ENCODE measurements around the gene ALDH16A1.
"Not testable (repeated sequence)": the region's sequence is repeated elsewhere in the genome, so short reads cannot be mapped to it uniquely, and the experiment has no call there.

Gene ALDH16A1

GRCh38 chr19:49468746-49469447 is 15.9 kb downstream of the ALDH16A1 start:
- FAIRE-seq = peak; percentile 89
- TF ChIP-seq SPI1 (IDR thresholded peaks at IDR 0.05; ENCODE audit: low read depth, low read length) = peak; percentile 61
- TF ChIP-seq PAX5 (IDR thresholded peaks at IDR 0.05; ENCODE audit: insufficient read depth, low read length, severe bottlenecking) = no peak
- no peak for TF ChIP-seq POLR2A (IDR thresholded peaks at IDR 0.05; ENCODE audit: low read depth, low read length)
- 0 out of 2 replicates have a peak, but pooled peaks have one; percentile 10 for TF ChIP-seq POU2F2 (IDR thresholded peaks at IDR 0.05; ENCODE audit: low read depth, low read length)
- no peak for TF ChIP-seq TAF1 (IDR thresholded peaks at IDR 0.05; ENCODE audit: low read depth, low read length)
- no peak for TF ChIP-seq POLR2AphosphoS5 (IDR thresholded peaks at IDR 0.05; ENCODE audit: low read depth, low read length)
- DNase-seq (ENCODE audit: insufficient read length, low spot score) = peak; percentile 77

GRCh38 chr19:49469828-49470614 is 17.0 kb downstream of the ALDH16A1 start:
- no peak for DNase-seq (ENCODE audit: insufficient read length, low spot score)
- peak; percentile 16; the same call in 1 of the 2 replicates for TF ChIP-seq SPI1 (IDR thresholded peaks at IDR 0.05; ENCODE audit: low read depth, low read length)
- no peak for TF ChIP-seq POLR2A (IDR thresholded peaks at IDR 0.05; ENCODE audit: low read depth, low read length)
- no peak for TF ChIP-seq POLR2AphosphoS5 (IDR thresholded peaks at IDR 0.05; ENCODE audit: low read depth, low read length)
- no peak for TF ChIP-seq PAX5 (IDR thresholded peaks at IDR 0.05; ENCODE audit: insufficient read depth, low read length, severe bottlenecking)
- TF ChIP-seq TAF1 (IDR thresholded peaks at IDR 0.05; ENCODE audit: low read depth, low read length) = no peak
- peak; percentile 79; the same call in 1 of the 2 replicates for TF ChIP-seq POU2F2 (IDR thresholded peaks at IDR 0.05; ENCODE audit: low read depth, low read length)
- peak; percentile 96 for FAIRE-seq

GRCh38 chr19:49470615-49470978 is 17.6 kb downstream of the ALDH16A1 start:
- FAIRE-seq (no peak), DNase-seq (ENCODE audit: insufficient read length, low spot score) (no peak)
- TF ChIP-seq TAF1 (IDR thresholded peaks at IDR 0.05; ENCODE audit: low read depth, low read length) = no peak
- no peak for TF ChIP-seq POLR2AphosphoS5 (IDR thresholded peaks at IDR 0.05; ENCODE audit: low read depth, low read length)
- no peak for TF ChIP-seq SPI1 (IDR thresholded peaks at IDR 0.05; ENCODE audit: low read depth, low read length)
- TF ChIP-seq POU2F2 (IDR thresholded peaks at IDR 0.05; ENCODE audit: low read depth, low read length) = no peak
- TF ChIP-seq PAX5 (IDR thresholded peaks at IDR 0.05; ENCODE audit: insufficient read depth, low read length, severe bottlenecking) = no peak
- TF ChIP-seq POLR2A (IDR thresholded peaks at IDR 0.05; ENCODE audit: low read depth, low read length) = no peak

GRCh38 chr19:49472936-49473335 is 19.9 kb downstream of the ALDH16A1 start:
- no peak for FAIRE-seq
- no peak for TF ChIP-seq SPI1 (IDR thresholded peaks at IDR 0.05; ENCODE audit: low read depth, low read length)
- no peak for TF ChIP-seq POLR2A (IDR thresholded peaks at IDR 0.05; ENCODE audit: low read depth, low read length)
- TF ChIP-seq POLR2AphosphoS5 (IDR thresholded peaks at IDR 0.05; ENCODE audit: low read depth, low read length) = no peak
- no peak for TF ChIP-seq TAF1 (IDR thresholded peaks at IDR 0.05; ENCODE audit: low read depth, low read length)
- TF ChIP-seq PAX5 (IDR thresholded peaks at IDR 0.05; ENCODE audit: insufficient read depth, low read length, severe bottlenecking) = no peak
- no peak for TF ChIP-seq POU2F2 (IDR thresholded peaks at IDR 0.05; ENCODE audit: low read depth, low read length)
- DNase-seq (ENCODE audit: insufficient read length, low spot score) = no peak

- DNase-seq (ENCODE audit: insufficient read length, low spot score); FAIRE-seq: not testable (repeated sequence)
Measured at GRCh38 chr19:49473501-49473867, 20.5 kb downstream of the ALDH16A1 start.

- no peak for TF ChIP-seq TAF1 (IDR thresholded peaks at IDR 0.05; ENCODE audit: low read depth, low read length)
- peak; percentile 17 for TF ChIP-seq PAX5 (IDR thresholded peaks at IDR 0.05; ENCODE audit: insufficient read depth, low read length, severe bottlenecking)
- FAIRE-seq = peak; percentile 85
- peak; percentile 97 for DNase-seq (ENCODE audit: insufficient read length, low spot score)
Measured at GRCh38 chr19:49473868-49474541, 21.0 kb downstream of the ALDH16A1 start, which contains the start of gene FLT3LG. Gene FLT3LG (plus strand): TSS chr19:49474215. CDS start chr19:49474640, 425 bp downstream.

GRCh38 chr19:49474542-49474924 is 21.5 kb downstream of the ALDH16A1 start:
- DNase-seq (ENCODE audit: insufficient read length, low spot score) = no peak
- no peak for FAIRE-seq
- TF ChIP-seq POLR2AphosphoS5 (IDR thresholded peaks at IDR 0.05; ENCODE audit: low read depth, low read length) (no peak), PAX5 (IDR thresholded peaks at IDR 0.05; ENCODE audit: insufficient read depth, low read length, severe bottlenecking) (no peak), TAF1 (IDR thresholded peaks at IDR 0.05; ENCODE audit: low read depth, low read length) (no peak), SPI1 (IDR thresholded peaks at IDR 0.05; ENCODE audit: low read depth, low read length) (no peak), POLR2A (IDR thresholded peaks at IDR 0.05; ENCODE audit: low read depth, low read length) (no peak), POU2F2 (IDR thresholded peaks at IDR 0.05; ENCODE audit: low read depth, low read length) (no peak)

- no peak for DNase-seq (ENCODE audit: insufficient read length, low spot score)
- FAIRE-seq = no peak
- TF ChIP-seq TAF1 (IDR thresholded peaks at IDR 0.05; ENCODE audit: low read depth, low read length) = no peak
- TF ChIP-seq SPI1 (IDR thresholded peaks at IDR 0.05; ENCODE audit: low read depth, low read length) = no peak
- TF ChIP-seq POLR2A (IDR thresholded peaks at IDR 0.05; ENCODE audit: low read depth, low read length) = no peak
- no peak for TF ChIP-seq POU2F2 (IDR thresholded peaks at IDR 0.05; ENCODE audit: low read depth, low read length)
- TF ChIP-seq POLR2AphosphoS5 (IDR thresholded peaks at IDR 0.05; ENCODE audit: low read depth, low read length) = no peak
- TF ChIP-seq PAX5 (IDR thresholded peaks at IDR 0.05; ENCODE audit: insufficient read depth, low read length, severe bottlenecking) = no peak
Measured at GRCh38 chr19:49475191-49475917, 22.3 kb downstream of the ALDH16A1 start.
